ENCODE results near the gene PKP4.

The PKP4 gene

GRCh38 chr2:158546412-158547144, 89.8 kb downstream of the PKP4 start:
- DNase-seq = no peak

GRCh38 chr2:158553257-158553656, 96.5 kb downstream of the PKP4 start:
- no peak for DNase-seq

- no peak for DNase-seq
Observed at GRCh38 chr2:158554996-158555395, 98.2 kb downstream of the PKP4 start.

- DNase-seq = no peak
Observed at GRCh38 chr2:158556124-158556523, 99.4 kb downstream of the PKP4 start.

- DNase-seq = no peak
Observed at GRCh38 chr2:158557752-158558151, 101.0 kb downstream of the PKP4 start.

GRCh38 chr2:158559252-158559651, 102.5 kb downstream of the PKP4 start:
- DNase-seq = no peak

- DNase-seq = no peak
Observed at GRCh38 chr2:158560259-158560658, 103.5 kb downstream of the PKP4 start.

- DNase-seq = no peak
Observed at GRCh38 chr2:158561054-158561453, 104.3 kb downstream of the PKP4 start.

- no peak for DNase-seq
Observed at GRCh38 chr2:158567208-158567607, 110.5 kb downstream of the PKP4 start.

GRCh38 chr2:158569284-158569683, 112.5 kb downstream of the PKP4 start:
- no peak for DNase-seq

- no peak for DNase-seq
Observed at GRCh38 chr2:158570869-158571268, 114.1 kb downstream of the PKP4 start.

- DNase-seq = no peak
Observed at GRCh38 chr2:158573739-158574138, 117.0 kb downstream of the PKP4 start.

- DNase-seq = no peak
Observed at GRCh38 chr2:158575051-158575635, 118.4 kb downstream of the PKP4 start.

- no peak for DNase-seq
Observed at GRCh38 chr2:158577141-158577540, 120.4 kb downstream of the PKP4 start.

GRCh38 chr2:158578703-158579330, 122.1 kb downstream of the PKP4 start:
- no peak for DNase-seq

- DNase-seq = no peak
Observed at GRCh38 chr2:158579928-158580327, 123.2 kb downstream of the PKP4 start.

- DNase-seq = no peak
Observed at GRCh38 chr2:158580760-158581159, 124.0 kb downstream of the PKP4 start.

GRCh38 chr2:158582670-158583069, 125.9 kb downstream of the PKP4 start:
- peak in 1 of 2 experiments; percentile 11 for DNase-seq

GRCh38 chr2:158583923-158584322, 127.2 kb downstream of the PKP4 start:
- DNase-seq = no peak

- DNase-seq = no peak
Observed at GRCh38 chr2:158586491-158586890, 129.7 kb downstream of the PKP4 start.

- no peak for DNase-seq
Observed at GRCh38 chr2:158589303-158589702, 132.6 kb downstream of the PKP4 start.

GRCh38 chr2:158598862-158599517, 142.2 kb downstream of the PKP4 start:
- no peak for DNase-seq

GRCh38 chr2:158599609-158600008, 142.9 kb downstream of the PKP4 start:
- DNase-seq = no peak
